HG03571 (cell line): Measurements from ENCODE around the gene MYL10.
"Not testable (repeated sequence)": the region's sequence is repeated elsewhere in the genome, so short reads cannot be mapped to it uniquely, and the experiment has no call there.

ENCODE experiments used
- ATAC-seq: cut with Tn5 transposase; IDR thresholded peaks from one replicate; pipeline ENCODE4 v1.9.1; 2021; ENCODE audit not compliant: unreplicated experiment

Gene MYL10

DNA sequence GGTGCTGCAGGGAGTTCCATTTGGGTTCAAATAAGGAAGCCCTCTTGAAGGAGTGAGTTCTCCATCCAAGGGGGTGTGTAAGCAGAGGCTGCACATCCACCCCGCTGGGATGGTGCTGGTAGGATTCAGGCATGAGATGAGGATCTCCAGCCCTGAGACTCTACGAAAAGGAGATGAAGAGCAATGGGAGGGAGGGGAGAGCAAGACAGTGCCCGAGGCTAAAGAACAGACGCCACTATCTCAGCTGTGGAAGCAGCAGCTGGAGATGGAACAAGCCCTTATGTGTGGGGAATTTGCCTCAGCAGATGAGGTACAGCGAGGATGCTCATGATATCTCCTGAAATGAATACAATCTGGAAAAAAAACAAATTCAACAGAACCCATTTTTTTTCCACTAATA lies 28.1 kb upstream of the MYL10 start:
- no peak for ATAC-seq

DNA sequence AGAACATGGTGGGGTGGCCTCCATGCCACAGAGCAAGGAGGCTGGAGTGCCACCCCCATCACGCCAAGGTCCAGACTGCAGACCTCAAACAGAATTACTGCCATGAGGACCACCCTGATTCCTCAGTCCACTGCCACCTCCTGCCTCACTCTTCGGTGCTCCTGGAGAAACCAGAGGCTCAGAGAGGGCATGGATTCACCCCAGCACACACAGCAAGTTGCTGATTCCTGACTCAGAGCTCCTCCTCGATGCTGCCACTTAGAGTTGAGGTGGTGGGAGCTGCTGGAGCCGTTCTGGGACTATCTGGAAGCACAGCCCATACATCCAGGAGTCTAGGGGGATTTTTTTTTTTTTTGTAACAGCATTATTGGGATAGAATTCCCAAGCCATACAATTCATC lies 22.0 kb upstream of the MYL10 start:
- ATAC-seq = no peak

DNA sequence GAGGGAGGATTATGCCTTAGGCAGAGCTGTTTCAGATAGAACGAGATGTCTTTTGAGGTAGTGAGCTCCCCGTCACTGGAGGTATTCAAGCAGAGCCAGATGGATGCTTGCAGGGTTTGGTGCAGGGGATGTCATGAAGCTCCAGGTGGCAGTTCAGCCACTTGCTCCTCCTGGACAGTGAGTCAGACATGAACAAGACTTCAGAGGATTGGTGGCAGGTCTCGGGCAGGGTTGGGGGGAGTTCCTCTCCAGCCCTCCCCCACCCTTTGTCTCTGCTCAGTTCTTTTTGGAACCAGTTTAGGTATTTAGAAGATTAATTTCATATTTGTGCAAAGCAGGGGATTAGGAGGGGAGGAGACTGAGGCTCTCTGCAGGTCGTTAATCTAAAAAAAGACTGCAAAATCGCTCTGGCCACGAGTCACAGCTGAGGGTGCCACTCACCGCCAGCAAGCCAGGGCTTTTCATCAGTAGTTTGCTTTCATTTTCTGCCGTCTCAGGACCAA lies 21.5 kb upstream of the MYL10 start:
- ATAC-seq = no peak

DNA sequence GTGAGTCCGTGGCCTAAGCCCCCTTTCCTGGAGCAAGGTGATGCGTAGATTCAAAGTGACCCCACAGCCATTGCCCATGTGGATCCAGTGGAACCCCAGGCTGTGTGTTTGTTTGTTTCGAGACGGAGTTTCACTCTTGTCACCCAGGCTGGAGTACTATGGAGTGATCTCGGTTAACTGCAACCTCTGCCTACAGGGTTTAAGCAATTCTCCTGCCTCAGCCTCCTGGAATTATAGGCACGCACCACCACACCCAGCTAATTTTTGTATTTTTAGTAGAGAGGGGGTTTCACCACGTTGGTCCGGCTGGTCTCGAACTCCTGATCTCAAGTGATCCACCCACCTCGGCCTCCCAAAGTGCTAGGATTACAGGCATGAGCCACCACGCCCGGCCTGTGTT lies 18.8 kb upstream of the MYL10 start:
- ATAC-seq = not testable (repeated sequence)

GRCh38 chr7:101645951-101646350 lies 16.9 kb upstream of the MYL10 start:
- ATAC-seq = no peak

GRCh38 chr7:101644879-101645278 lies 15.8 kb upstream of the MYL10 start:
- ATAC-seq = no peak

DNA sequence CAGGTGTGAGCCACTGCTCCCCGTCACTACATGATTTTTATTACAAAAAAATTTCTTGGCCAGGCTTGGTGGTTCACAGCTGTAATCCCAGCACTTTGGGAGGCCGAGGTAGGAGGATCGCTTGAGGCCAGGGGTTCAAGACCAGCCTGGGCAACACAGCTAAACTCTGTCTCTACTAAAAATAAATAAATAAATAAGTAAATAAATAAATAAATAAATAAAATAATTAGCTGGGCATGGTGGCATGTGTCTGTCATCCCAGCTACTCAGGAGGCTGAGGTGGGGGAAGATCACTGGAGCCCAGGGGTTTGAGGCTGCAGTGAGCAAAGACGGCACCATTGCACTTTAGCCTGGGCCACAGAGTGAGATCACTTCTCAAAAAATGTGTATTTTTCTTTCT lies 10.0 kb upstream of the MYL10 start:
- not testable (repeated sequence) for ATAC-seq

DNA sequence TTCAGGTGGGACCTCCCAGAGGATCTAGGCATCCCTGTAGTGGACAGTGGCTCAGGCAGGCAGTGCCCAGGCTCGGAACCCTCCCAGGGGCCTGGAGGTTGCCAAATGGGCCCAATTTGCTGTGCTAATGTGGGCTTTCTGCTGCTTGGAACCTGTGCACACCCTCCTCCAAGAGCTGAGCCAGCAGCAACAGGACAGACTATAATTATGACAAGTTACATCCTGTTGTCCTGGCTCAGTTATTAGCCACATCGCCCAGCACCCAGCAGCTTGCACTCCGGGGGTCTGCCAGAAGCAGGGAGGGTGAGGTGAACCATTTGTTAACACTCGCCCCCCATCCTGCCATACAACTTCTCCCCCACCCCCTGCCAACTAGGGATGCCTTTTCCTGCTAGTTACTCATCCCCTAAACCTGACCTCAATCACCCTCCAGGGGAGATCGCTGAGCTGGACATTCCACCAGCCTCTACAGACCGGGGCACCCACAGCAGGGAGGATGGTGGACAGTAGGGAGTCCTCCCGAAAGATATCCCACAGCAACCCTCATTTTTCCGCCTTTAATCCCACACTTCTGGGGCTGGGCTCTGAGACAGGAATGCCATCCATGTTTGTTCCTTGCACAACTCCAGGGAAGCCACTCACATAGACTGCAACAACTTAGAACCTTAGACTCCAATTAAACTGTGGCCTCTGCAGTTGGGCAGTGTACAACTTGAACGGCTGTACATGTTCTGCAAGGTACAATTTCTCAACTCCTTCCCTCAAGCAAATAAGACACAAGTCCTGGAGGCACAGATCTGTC lies 7.9 kb upstream of the MYL10 start:
- ATAC-seq = no peak

DNA sequence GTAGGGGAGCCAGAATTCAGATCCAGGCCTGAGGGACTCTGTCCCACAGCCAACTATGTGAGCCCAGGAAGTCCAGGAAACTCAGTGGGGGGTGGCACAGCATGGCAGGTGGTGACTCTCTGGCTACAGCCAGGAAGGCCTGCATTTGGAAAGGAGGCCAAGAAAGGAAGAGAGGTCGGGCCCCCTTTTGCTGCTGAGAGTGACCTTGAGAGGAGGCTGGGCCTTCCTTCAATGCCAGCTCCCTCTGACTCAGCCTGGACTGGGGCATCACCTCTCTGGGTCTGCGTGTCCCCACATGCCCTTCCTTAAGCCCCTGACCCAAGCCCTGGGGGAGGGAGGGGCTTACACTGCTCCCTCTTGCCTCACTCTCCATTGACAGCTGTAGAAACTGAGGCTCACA lies 6.4 kb upstream of the MYL10 start:
- ATAC-seq = no peak

DNA sequence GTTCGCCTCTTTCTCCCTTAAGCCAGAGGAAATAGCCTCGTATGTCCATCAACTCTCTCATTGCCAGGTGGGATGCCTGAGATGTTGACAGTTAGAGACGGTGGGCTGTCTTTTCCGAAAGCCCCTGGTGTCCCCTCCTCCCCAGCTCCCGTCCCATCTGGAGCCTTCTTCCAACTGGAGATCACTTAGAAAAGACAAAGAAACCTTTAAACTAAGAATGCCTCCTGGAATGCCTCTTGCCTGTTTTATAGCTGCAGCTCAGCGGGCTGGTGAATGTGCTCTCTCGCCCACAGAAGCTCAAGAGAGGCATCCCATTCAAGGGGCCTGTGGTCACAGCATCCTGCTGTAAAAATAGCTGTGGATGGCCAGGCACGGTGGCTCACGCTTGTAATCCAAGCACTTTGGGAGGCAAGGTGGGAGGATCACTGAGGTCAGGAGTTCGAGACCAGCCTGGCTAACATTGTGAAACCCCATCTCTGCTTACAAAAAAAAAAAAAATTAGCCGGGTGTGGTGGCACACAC lies 5.2 kb upstream of the MYL10 start:
- ATAC-seq = no peak

- no peak for ATAC-seq
Measured at GRCh38 chr7:101633511-101633910, 4.4 kb upstream of the MYL10 start.

- no peak for ATAC-seq
Measured at GRCh38 chr7:101632641-101633040, 3.5 kb upstream of the MYL10 start.

GRCh38 chr7:101631224-101631714 lies 2.2 kb upstream of the MYL10 start:
- ATAC-seq = no peak

- no peak for ATAC-seq
Measured at GRCh38 chr7:101630591-101630990, 1.5 kb upstream of the MYL10 start.

- no peak for ATAC-seq
Measured at GRCh38 chr7:101628522-101628921, 574 bp downstream of the MYL10 start.

GRCh38 chr7:101626758-101627157 lies 2.3 kb downstream of the MYL10 start:
- no peak for ATAC-seq

DNA sequence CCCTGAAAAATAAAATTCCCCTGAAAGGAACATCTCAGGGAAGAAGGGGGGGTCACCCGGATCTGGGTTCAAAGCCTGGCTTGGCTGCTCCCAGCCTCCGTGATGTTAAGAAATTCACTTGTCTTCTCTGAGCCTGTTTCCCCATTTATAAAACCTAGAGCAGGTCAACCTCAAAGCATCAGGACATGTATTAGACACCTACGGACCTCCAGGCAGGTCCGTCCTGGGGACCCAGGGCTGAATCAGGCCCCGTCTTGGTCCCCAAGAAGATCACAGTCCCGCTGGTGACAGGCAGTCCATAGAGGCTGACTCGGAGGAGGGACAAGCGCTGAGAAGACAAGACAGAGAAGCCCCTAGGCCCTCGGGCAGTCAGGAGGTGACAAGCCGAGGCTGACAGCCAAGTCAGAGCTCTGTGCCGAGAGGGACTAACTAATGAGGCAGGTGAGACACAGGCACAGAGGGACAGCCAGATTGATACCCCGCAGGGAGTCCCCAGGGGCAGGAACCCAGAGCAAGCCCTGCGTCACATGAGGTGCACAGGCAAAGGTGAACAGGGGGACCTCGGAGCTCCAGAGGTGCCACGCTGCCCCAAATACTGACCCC lies 2.9 kb downstream of the MYL10 start:
- ATAC-seq = no peak

GRCh38 chr7:101625031-101625791 lies 3.9 kb downstream of the MYL10 start:
- ATAC-seq = no peak

GRCh38 chr7:101624246-101625001 lies 4.7 kb downstream of the MYL10 start:
- ATAC-seq = no peak

DNA sequence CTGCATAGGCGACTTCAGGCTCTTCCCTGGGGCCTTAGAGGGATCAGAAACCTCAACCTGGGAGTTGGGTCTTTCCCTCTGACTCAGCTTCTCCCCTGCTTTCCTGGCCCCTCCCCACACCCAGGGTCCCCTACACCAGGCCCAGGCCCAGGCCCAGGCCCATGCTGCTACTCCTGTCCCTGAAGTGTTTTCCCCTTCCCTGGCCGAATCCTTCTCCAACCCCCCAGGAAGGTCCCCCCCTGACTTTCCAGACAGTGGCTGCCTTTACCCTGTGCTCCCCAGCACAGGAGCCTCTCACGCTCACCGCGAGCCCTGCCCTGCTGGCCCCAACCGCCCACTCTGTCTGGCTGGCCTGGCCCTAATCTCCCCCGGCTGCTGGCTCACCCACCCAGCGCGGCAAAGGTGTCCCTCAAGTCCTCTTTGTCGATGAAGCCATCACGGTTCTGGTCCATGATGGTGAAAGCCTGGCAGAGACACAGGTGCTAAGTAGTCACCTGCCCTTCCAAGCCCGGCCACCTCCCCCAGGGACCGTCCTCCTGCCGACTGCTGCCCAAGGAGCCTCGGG lies 6.4 kb downstream of the MYL10 start:
- ATAC-seq = no peak
